Adrenal gland (tissue), 5 donors: ENCODE measurements around the gene ADGRL2.

Experiments used
- POLR2A ChIP-seq, 2 donors: fragments of 450-650 bp; IDR thresholded peaks; one replicate each; pipeline ENCODE4 v1.6.1; 2017; ENCODE audit warnings: antibody characterized with exemption in 2 of 2, mild to moderate bottlenecking in 2 of 2, moderate library complexity in 1 of 2
- TF ChIP-seq, protein P1 (sequence below), 6 experiments: fragments of 450-650 bp in 4 of 6; fragments of 200-600 bp in 2 of 6; sonication (generic) in 1 of 6; IDR thresholded peaks; 1 replicate in 5 of 6; 2 replicates in 1 of 6; pipeline versions ENCODE4 v1.5.1 to v1.8.0; 2016 to 2021; ENCODE audit warnings: antibody characterized with exemption in 6 of 6, mild to moderate bottlenecking in 2 of 6, moderate library complexity in 1 of 6
- donor health status: DM: no; HTN: no; CAD: no.

DNA sequence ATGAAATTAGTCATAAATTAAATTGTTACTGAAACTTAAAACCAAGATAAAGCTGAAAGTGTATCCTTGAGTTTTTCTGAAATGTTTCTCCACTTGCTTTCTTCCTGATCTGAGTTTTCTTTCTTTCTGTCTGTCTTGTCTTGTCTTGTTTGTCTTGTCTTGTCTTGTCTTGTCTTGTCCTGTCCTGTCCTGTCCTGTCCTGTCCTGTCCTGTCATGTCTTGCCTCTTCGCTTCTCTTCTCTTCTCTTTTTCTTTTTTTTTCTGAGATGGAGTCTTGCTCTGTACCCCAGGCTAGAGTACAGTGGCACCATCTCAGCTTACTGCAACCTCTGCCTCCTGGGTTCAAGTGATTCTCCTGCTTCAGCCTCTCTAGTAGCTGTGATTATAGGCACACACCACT lies 73.7 kb downstream of the ADGRL2 start:
- TF ChIP-seq, protein P1, sequence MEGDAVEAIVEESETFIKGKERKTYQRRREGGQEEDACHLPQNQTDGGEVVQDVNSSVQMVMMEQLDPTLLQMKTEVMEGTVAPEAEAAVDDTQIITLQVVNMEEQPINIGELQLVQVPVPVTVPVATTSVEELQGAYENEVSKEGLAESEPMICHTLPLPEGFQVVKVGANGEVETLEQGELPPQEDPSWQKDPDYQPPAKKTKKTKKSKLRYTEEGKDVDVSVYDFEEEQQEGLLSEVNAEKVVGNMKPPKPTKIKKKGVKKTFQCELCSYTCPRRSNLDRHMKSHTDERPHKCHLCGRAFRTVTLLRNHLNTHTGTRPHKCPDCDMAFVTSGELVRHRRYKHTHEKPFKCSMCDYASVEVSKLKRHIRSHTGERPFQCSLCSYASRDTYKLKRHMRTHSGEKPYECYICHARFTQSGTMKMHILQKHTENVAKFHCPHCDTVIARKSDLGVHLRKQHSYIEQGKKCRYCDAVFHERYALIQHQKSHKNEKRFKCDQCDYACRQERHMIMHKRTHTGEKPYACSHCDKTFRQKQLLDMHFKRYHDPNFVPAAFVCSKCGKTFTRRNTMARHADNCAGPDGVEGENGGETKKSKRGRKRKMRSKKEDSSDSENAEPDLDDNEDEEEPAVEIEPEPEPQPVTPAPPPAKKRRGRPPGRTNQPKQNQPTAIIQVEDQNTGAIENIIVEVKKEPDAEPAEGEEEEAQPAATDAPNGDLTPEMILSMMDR (IDR thresholded peaks at IDR 0.05) = no peak
- TF ChIP-seq POLR2A (IDR thresholded peaks at IDR 0.05) = no peak
